ENCODE data around the gene ADAM12. TPM values are rescaled to one million over a fixed set of nuclear protein-coding genes. Genes with fewer than 3 reads are reported as not detected.

Gene ADAM12
- total RNA-seq = 1 to 10 TPM in 2 of 4 donors, under 1 TPM in 2; 0.19 to 2.6 (median 1.5) TPM

- Histone ChIP-seq H3K27me3 (peaks cover 18% of the 10 kb centered on the region), H3K9me3 (no peaks in the 10 kb centered on the region), H3K4me1 (peaks cover 20% of the 10 kb centered on the region), H3K27ac (no peak within 1 kb of the TSS), H3K36me3 (no peaks in the 10 kb centered on the region), H3K4me3 (peak within 1 kb of the TSS; percentile 63)
- no peak for DNase-seq (ENCODE audit: low spot score in 2 of 2)
- TF ChIP-seq POLR2AphosphoS5 (IDR thresholded peaks at IDR 0.05) (no peak), CTCF (IDR thresholded peaks at IDR 0.05) (no peak), EP300 (IDR thresholded peaks at IDR 0.05) (no peak), POLR2A (IDR thresholded peaks at IDR 0.05) (no peak)
- 4% methylated on average over 30 of the region's 127 CpGs for WGBS
Observed at GRCh38 chr10:126387931-126388911, at the start of gene ADAM12. ADAM12 (minus strand) TSS chr10:126388477; CDS start chr10:126388145, 332 bp downstream.

- WGBS = 69% methylated on average over 2 of the region's 2 CpGs
- TF ChIP-seq POLR2AphosphoS5 (IDR thresholded peaks at IDR 0.05) = no peak
- TF ChIP-seq EP300 (IDR thresholded peaks at IDR 0.05) = no peak
- TF ChIP-seq CTCF (IDR thresholded peaks at IDR 0.05) = no peak
- TF ChIP-seq POLR2A (IDR thresholded peaks at IDR 0.05) = no peak
- H3K9me3 ChIP-seq = no peaks in the 10 kb centered on the region
- no peak overlapping the region for H3K27ac ChIP-seq
- H3K4me3 ChIP-seq = no peak overlapping the region
- H3K36me3 ChIP-seq = no peaks in the 10 kb centered on the region
- H3K4me1 ChIP-seq = no peaks in the 10 kb centered on the region
- H3K27me3 ChIP-seq = no peaks in the 10 kb centered on the region
- no peak for DNase-seq (ENCODE audit: low spot score in 2 of 2)
Observed at GRCh38 chr10:126437635-126438406, 49.5 kb upstream of the ADAM12 start.

GRCh38 chr10:126434235-126434634 lies 46.0 kb upstream of the ADAM12 start:
- Histone ChIP-seq H3K27me3 (no peaks in the 10 kb centered on the region), H3K4me3 (no peak overlapping the region), H3K27ac (no peak overlapping the region), H3K4me1 (no peaks in the 10 kb centered on the region), H3K36me3 (no peaks in the 10 kb centered on the region), H3K9me3 (no peaks in the 10 kb centered on the region)
- 87% methylated on average over 5 of the region's 5 CpGs for WGBS
- no peak for DNase-seq (ENCODE audit: low spot score in 2 of 2)
- TF ChIP-seq EP300 (IDR thresholded peaks at IDR 0.05) (no peak), POLR2AphosphoS5 (IDR thresholded peaks at IDR 0.05) (no peak), POLR2A (IDR thresholded peaks at IDR 0.05) (no peak), CTCF (IDR thresholded peaks at IDR 0.05) (no peak)

- TF ChIP-seq POLR2A (IDR thresholded peaks at IDR 0.05) (no peak), CTCF (IDR thresholded peaks at IDR 0.05) (no peak), POLR2AphosphoS5 (IDR thresholded peaks at IDR 0.05) (no peak), EP300 (IDR thresholded peaks at IDR 0.05) (no peak)
- WGBS = 66% methylated on average over 5 of the region's 5 CpGs
- no peak overlapping the region for H3K4me3 ChIP-seq
Observed at GRCh38 chr10:126433351-126433750, 45.1 kb upstream of the ADAM12 start.

GRCh38 chr10:126432507-126432906 lies 44.2 kb upstream of the ADAM12 start:
- Histone ChIP-seq H3K27ac (no peak overlapping the region), H3K27me3 (no peaks in the 10 kb centered on the region), H3K4me3 (no peak overlapping the region), H3K9me3 (no peaks in the 10 kb centered on the region), H3K4me1 (no peaks in the 10 kb centered on the region), H3K36me3 (no peaks in the 10 kb centered on the region)
- WGBS = 63% methylated on average over 7 of the region's 7 CpGs
- TF ChIP-seq POLR2AphosphoS5 (IDR thresholded peaks at IDR 0.05) (no peak), CTCF (IDR thresholded peaks at IDR 0.05) (no peak), POLR2A (IDR thresholded peaks at IDR 0.05) (no peak), EP300 (IDR thresholded peaks at IDR 0.05) (no peak)
- no peak for DNase-seq (ENCODE audit: low spot score in 2 of 2)

More at GRCh38 chr10:126433351-126433750, 45.1 kb upstream of the ADAM12 start:
- Histone ChIP-seq H3K36me3 (no peaks in the 10 kb centered on the region), H3K4me1 (no peaks in the 10 kb centered on the region), H3K27me3 (no peaks in the 10 kb centered on the region), H3K27ac (no peak overlapping the region), H3K9me3 (no peaks in the 10 kb centered on the region)
- no peak for DNase-seq (ENCODE audit: low spot score in 2 of 2)

All from suprapubic skin (tissue), 4 donors.